Coronary artery (tissue), 2 donors: Measurements from ENCODE around the gene TBC1D21.

Experiments
- DNase-seq: peaks from one replicate; pipeline ENCODE4 v3.0.0-alpha.2; 2017; ENCODE audit warnings: low spot score
- H3K27ac ChIP-seq, 2 donors: fragments of 200-600 bp; sonication (generic); one replicate each; pipeline ENCODE4 v1.5.1; 2016 to 2019
- H3K4me3 ChIP-seq: fragments of 200-600 bp; sonication (generic); 2 replicates; pipeline ENCODE4 v1.5.1; 2016; ENCODE audit warnings: mild to moderate bottlenecking, moderate library complexity
- CTCF ChIP-seq: fragments of 200-600 bp; sonication (generic); IDR thresholded peaks from one replicate; pipeline ENCODE4 v1.5.1; 2019; ENCODE audit warnings: antibody characterized with exemption

The TBC1D21 gene

GRCh38 chr15:73869216-73869995 is 4.0 kb upstream of the TBC1D21 start:
- DNase-seq: peak; percentile 31
- Histone ChIP-seq H3K4me3 (no peak overlapping the region), H3K27ac (no peak overlapping the region)
- no peak for TF ChIP-seq CTCF

GRCh38 chr15:73870700-73871408 is 2.5 kb upstream of the TBC1D21 start:
- TF ChIP-seq CTCF: no peak
- Histone ChIP-seq H3K27ac (no peak overlapping the region), H3K4me3 (no peak overlapping the region)
- DNase-seq: peak; percentile 50

- no peak for DNase-seq
- Histone ChIP-seq H3K27ac (no peak overlapping the region), H3K4me3 (no peak overlapping the region)
- no peak for TF ChIP-seq CTCF
Observed at GRCh38 chr15:73872346-73872745, 1.0 kb upstream of the TBC1D21 start.

GRCh38 chr15:73873889-73874511 is 636 bp downstream of the TBC1D21 start:
- Histone ChIP-seq H3K27ac (no peak overlapping the region), H3K4me3 (no peak overlapping the region)
- DNase-seq: peak; percentile 16
- peak; percentile 40 for TF ChIP-seq CTCF

GRCh38 chr15:73879426-73879825 is 6.1 kb downstream of the TBC1D21 start:
- DNase-seq: no peak

More at GRCh38 chr15:73879426-73879825, 6.1 kb downstream of the TBC1D21 start:
- no peak overlapping the region for H3K27ac ChIP-seq
- H3K4me3 ChIP-seq: no peak overlapping the region
- no peak for TF ChIP-seq CTCF
